Uterus (tissue), 4 donors: ENCODE data around the gene FNDC11. TPM values are rescaled to one million over a fixed set of nuclear protein-coding genes. Genes with fewer than 3 reads are reported as not detected.

Source experiments
- DNase-seq, 2 donors: peaks; one replicate each; pipeline ENCODE4 v3.0.0-alpha.2; 2019 to 2020
- H3K27ac ChIP-seq, 2 donors: fragments of 200-600 bp; sonication (generic); 1 replicate in 1 of 2; 2 replicates in 1 of 2; pipeline ENCODE4 v1.5.1; 2016 to 2018
- H3K27me3 ChIP-seq, 2 donors: fragments of 200-600 bp; sonication (generic); one replicate each; pipeline ENCODE4 v1.5.1; 2018 to 2019; ENCODE audit warnings: control low read depth in 1 of 2
- H3K36me3 ChIP-seq, 2 donors: fragments of 200-600 bp; sonication (generic); one replicate each; pipeline ENCODE4 v1.5.1; 2019; ENCODE audit warnings: control low read depth in 1 of 2
- H3K4me1 ChIP-seq, 2 donors: fragments of 200-600 bp; sonication (generic); one replicate each; pipeline ENCODE4 v1.5.1; 2018 to 2019; ENCODE audit warnings: control low read depth in 1 of 2
- H3K4me3 ChIP-seq, 2 donors: fragments of 200-600 bp; sonication (generic); 1 replicate in 1 of 2; 2 replicates in 1 of 2; pipeline ENCODE4 v1.5.1; 2018 to 2019; ENCODE audit warnings: mild to moderate bottlenecking in 1 of 2
- H3K9me3 ChIP-seq, 2 donors: fragments of 200-600 bp; sonication (generic); one replicate each; pipeline ENCODE4 v1.5.1; 2019; ENCODE audit warnings: control low read depth in 1 of 2
- POLR2A ChIP-seq, 2 donors: fragments of 450-650 bp; IDR thresholded peaks; one replicate each; pipeline ENCODE4 v1.6.1; 2016; ENCODE audit warnings: antibody characterized with exemption in 2 of 2, mild to moderate bottlenecking in 1 of 2, moderate library complexity in 1 of 2
- intact Hi-C: fragments of 100-400 bp; cut with DNase I; formaldehyde crosslinking; loops from one replicate; pipeline ENCODE4 v1.15.1; 2023; ENCODE audit warnings: low total_unique reads
- total RNA-seq, 4 donors: library from RNA; depleted of rRNA in 3 of 4; stranded (reverse); fragments of >200 nt in 3 of 4; gene quantifications; one replicate each; pipeline versions ENCODE4 v1.1.0 to v1.2.4, GENCODE V29; 2014 to 2023
- TF ChIP-seq, protein P1 (sequence below), 4 experiments: fragments of 200-600 bp in 2 of 4; fragments of 450-650 bp in 2 of 4; sonication (generic) in 2 of 4; IDR thresholded peaks; one replicate each; pipeline ENCODE4 v1.5.1; 2016 to 2019; ENCODE audit warnings: antibody characterized with exemption in 4 of 4, mild to moderate bottlenecking in 2 of 4, moderate library complexity in 1 of 4
- donor health status: DM: yes; HTN: yes; CAD: no.

Gene FNDC11
- total RNA-seq, 4 donors from 2014 or later, result 0.34 to 0.69 TPM; not detected in 2

DNA sequence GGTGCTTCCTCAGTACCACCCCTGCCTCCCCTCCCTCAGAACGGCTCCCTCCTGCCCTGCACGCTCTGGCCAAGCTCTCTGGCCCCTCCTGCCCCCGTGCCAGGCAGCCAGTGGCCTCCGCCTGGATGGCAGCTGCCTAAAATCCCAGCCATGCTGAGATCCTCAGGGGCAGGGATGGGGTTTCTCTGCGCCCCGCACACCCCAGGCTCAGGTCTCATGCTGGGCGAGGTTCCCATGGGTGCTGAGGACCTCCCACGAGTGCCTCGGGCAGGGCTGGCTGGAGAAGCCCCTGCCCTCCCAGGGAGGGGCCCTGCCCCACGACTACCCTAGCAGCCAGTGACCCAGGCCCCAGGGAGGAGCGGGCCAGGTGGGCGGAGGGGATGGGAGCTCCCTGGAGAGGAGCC, 19.5 kb upstream of the FNDC11 start:
- peak in 1 of 2 donors; percentile 13 for DNase-seq
- H3K4me1 ChIP-seq, result no peaks in the 10 kb centered on the region
- TF ChIP-seq POLR2A (IDR thresholded peaks at IDR 0.05), result no peak
- TF ChIP-seq, protein P1, sequence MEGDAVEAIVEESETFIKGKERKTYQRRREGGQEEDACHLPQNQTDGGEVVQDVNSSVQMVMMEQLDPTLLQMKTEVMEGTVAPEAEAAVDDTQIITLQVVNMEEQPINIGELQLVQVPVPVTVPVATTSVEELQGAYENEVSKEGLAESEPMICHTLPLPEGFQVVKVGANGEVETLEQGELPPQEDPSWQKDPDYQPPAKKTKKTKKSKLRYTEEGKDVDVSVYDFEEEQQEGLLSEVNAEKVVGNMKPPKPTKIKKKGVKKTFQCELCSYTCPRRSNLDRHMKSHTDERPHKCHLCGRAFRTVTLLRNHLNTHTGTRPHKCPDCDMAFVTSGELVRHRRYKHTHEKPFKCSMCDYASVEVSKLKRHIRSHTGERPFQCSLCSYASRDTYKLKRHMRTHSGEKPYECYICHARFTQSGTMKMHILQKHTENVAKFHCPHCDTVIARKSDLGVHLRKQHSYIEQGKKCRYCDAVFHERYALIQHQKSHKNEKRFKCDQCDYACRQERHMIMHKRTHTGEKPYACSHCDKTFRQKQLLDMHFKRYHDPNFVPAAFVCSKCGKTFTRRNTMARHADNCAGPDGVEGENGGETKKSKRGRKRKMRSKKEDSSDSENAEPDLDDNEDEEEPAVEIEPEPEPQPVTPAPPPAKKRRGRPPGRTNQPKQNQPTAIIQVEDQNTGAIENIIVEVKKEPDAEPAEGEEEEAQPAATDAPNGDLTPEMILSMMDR (IDR thresholded peaks at IDR 0.05), result no peak
- H3K27ac ChIP-seq, result no peak overlapping the region
- intact Hi-C loops, result no loop called here
- H3K9me3 ChIP-seq, result no peaks in the 10 kb centered on the region
- H3K27me3 ChIP-seq, result peaks cover 11 to 12% of the 10 kb centered on the region in 2 donors
- H3K36me3 ChIP-seq, result no peaks in the 10 kb centered on the region
- H3K4me3 ChIP-seq, result no peak overlapping the region

DNA sequence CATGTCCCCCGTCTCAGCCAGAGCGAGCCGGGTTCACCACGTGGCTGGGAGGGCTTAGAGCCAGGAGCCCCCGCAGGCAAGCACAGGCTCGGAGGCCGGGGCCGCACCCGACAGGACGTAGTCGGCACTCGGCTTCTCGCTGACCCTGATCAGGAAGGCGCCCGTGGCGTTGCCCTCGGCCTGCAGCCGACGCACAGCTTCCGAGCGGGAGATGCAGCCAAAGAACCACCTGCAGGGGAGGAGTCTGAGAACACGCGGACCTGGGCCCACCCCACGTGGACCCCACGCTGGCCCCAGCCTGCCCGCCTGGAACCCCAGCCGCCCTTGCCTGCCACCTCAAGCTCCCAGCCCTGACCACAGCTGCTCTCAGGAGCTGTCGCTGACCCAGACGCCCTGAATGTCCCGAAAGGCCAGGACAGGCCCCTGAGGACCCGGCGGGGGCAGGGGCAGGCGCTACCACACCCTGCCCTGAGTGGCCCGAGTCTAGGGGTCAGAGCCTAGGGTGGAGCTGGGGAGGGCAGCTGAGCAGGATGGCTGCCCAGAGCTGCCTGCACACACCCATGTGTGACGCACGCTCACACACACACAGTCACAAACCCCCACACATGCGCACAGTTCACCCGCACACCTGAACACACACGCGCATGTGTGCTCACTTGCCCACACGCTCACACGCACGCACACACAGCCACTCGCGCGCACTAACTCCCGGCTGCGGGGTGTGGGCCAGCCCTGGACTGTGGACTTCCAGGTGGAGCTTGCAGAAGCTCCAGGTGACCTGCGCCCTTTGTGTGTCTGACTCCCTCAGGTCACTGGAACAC, 18.9 kb upstream of the FNDC11 start:
- peaks cover 11 to 12% of the 10 kb centered on the region in 2 donors for H3K27me3 ChIP-seq
- TF ChIP-seq POLR2A (IDR thresholded peaks at IDR 0.05), result no peak
- TF ChIP-seq, protein P1 (IDR thresholded peaks at IDR 0.05), result no peak
- no peak overlapping the region for H3K4me3 ChIP-seq
- DNase-seq, result peak in 1 of 2 donors; percentile 16
- no peak overlapping the region for H3K27ac ChIP-seq
- H3K4me1 ChIP-seq, result no peaks in the 10 kb centered on the region
- no peaks in the 10 kb centered on the region for H3K9me3 ChIP-seq
- intact Hi-C loops, result no loop called here
- no peaks in the 10 kb centered on the region for H3K36me3 ChIP-seq

DNA sequence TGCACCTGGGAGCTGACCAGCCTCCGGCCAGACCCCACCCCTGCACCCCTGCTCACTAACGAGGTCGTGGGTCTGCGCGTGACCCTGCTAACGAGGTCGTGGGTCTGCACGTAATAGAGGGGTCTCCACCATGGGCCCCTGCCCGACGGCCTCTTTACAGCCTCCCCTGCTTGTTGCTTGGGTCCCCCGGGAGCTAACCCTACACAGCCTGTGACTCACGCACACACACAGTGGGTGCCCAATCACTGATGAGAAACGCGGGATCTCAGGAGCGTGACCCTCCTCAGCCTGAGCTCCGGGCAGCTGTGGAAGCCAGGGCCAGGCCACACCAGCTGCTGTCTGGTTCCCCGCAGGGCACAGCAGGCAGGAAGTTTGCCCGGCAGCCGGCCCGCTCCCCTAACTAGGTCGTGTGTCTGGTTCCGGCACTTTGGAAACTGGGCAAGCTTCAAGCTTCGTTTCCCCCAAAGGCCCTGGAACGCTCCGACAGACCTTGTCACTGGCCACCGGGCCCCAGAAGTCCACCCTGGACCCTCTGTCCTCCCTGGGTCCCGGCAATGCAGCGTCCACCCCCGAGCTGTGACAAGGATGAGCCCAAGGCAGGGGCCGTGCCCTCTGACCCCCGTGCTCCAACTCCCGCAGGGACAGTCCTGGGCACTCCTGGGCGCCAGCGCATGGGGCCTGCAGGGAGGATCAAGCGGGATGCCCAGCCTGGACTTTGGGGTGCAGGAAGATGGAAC, 17.6 kb upstream of the FNDC11 start:
- peaks cover 11 to 12% of the 10 kb centered on the region in 2 donors for H3K27me3 ChIP-seq
- no peak overlapping the region for H3K27ac ChIP-seq
- H3K4me1 ChIP-seq, result no peaks in the 10 kb centered on the region
- DNase-seq, result no peak
- no peaks in the 10 kb centered on the region for H3K36me3 ChIP-seq
- intact Hi-C loops, result no loop called here
- no peaks in the 10 kb centered on the region for H3K9me3 ChIP-seq
- H3K4me3 ChIP-seq, result no peak overlapping the region
- TF ChIP-seq, protein P1 (IDR thresholded peaks at IDR 0.05), result no peak
- no peak for TF ChIP-seq POLR2A (IDR thresholded peaks at IDR 0.05)

DNA sequence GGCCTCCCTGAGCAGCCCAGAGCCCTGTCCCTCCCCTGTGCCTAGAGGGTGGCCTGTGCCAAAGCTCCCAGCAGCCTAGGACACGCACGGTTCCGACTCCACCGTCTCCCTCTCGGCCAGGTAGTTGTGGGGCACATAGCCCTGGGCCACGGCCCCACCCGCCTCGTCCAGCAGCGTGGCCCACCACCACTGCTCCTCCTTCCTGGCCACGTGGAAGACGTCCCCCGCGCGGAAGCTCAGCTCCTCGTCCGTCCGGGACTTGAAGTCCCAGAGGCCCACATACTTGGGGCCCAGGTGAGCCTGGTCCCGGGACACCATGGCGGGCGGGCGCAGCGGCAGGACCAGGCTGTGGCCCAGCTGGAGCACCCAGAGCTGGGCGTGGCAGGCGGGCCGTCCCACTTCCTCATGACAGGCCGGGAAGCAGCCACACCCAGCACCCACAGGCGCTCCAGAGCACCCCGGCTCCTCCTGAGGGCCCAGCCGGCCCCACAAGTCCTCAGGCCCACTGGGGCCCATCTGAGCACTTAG, 16.9 kb upstream of the FNDC11 start, which contains the start of gene PTK6:
PTK6 (minus strand) TSS at position 380 of the 528 bp plus-strand sequence; CDS start at position 318, 62 bp downstream.
- H3K27me3 ChIP-seq, result peaks cover 11 to 12% of the 10 kb centered on the region in 2 donors
- no peak within 1 kb of the TSS for H3K27ac ChIP-seq
- DNase-seq, result no peak

More for the DNA sequence above, 16.9 kb upstream of the FNDC11 start, which contains the start of gene PTK6:
- H3K9me3 ChIP-seq, result no peaks in the 10 kb centered on the region
- no peak within 1 kb of the TSS for H3K4me3 ChIP-seq
- no peaks in the 10 kb centered on the region for H3K4me1 ChIP-seq
- intact Hi-C loops, result no loop called here
- no peaks in the 10 kb centered on the region for H3K36me3 ChIP-seq
- TF ChIP-seq, protein P1 (IDR thresholded peaks at IDR 0.05), result no peak
